K562 (cell line): ENCODE data around the gene ZMYM2.

Experiments
- ARID2 ChIP-seq: fragments of 450-650 bp; IDR thresholded peaks from 2 replicates; pipeline ENCODE4 v1.6.1; 2017; ENCODE audit warnings: antibody characterized with exemption, mild to moderate bottlenecking
- CREBBP ChIP-seq: IDR thresholded peaks from one replicate; pipeline ENCODE4 v1.6.1; 2012; ENCODE audit warnings: low read depth, mild to moderate bottlenecking, control low read depth, inconsistent platforms, low read length
- CXXC5 ChIP-seq: fragments of 250-450 bp; sonication (Bioruptor Pico); IDR thresholded peaks from 2 replicates; pipeline ENCODE4 v1.8.0; 2022; ENCODE audit warnings: inconsistent platforms, mild to moderate bottlenecking, moderate library complexity
- HMG20B ChIP-seq: fragments of 250-450 bp; sonication (Bioruptor Pico); IDR thresholded peaks from 2 replicates; pipeline ENCODE4 v1.5.0; 2021; ENCODE audit warnings: mild to moderate bottlenecking
- MECOM ChIP-seq: fragments of 250-450 bp; sonication (Bioruptor Pico); IDR thresholded peaks from 2 replicates; pipeline ENCODE4 v1.8.0; 2022; ENCODE audit warnings: inconsistent platforms
- NFIC ChIP-seq: fragments of 450-650 bp; IDR thresholded peaks from 2 replicates; pipeline ENCODE4 v1.6.1; 2017; ENCODE audit warnings: mild to moderate bottlenecking, inconsistent platforms
- POLR2A ChIP-seq: fragments of 450-650 bp; conservative IDR thresholded peaks from 2 replicates; pipeline ENCODE4 v1.6.1; 2016
- POLR2AphosphoS5 ChIP-seq: IDR thresholded peaks from 2 replicates; pipeline ENCODE4 v1.6.1; 2011; ENCODE audit warnings: mild to moderate bottlenecking, low read depth, low read length, moderate library complexity; ENCODE audit not compliant: control insufficient read depth, insufficient read depth
- PRMT5 ChIP-seq: sonication (generic); formaldehyde crosslinking; IDR thresholded peaks from 2 replicates; pipeline ENCODE4 v1.5.0; 2020; ENCODE audit warnings: missing genetic modification reagents
- SAP30 ChIP-seq: fragments of 200-600 bp; sonication (generic); IDR thresholded peaks from 2 replicates; pipeline ENCODE4 v1.6.1; 2012; ENCODE audit warnings: borderline replicate concordance, low read depth, mild to moderate bottlenecking, moderate library complexity, low read length, control low read depth, inconsistent platforms; ENCODE audit not compliant: insufficient read depth, poor library complexity, severe bottlenecking
- TCFL5 ChIP-seq: fragments of 250-450 bp; sonication (Bioruptor Pico); conservative IDR thresholded peaks from 2 replicates; pipeline ENCODE4 v1.6.1; 2021; ENCODE audit warnings: mild to moderate bottlenecking, moderate library complexity, matching md5 sums
- TFE3 ChIP-seq: fragments of 450-650 bp; formaldehyde crosslinking; IDR thresholded peaks from 2 replicates; pipeline ENCODE4 v1.4.0; 2020; ENCODE audit warnings: mild to moderate bottlenecking, mixed read lengths
- ZZZ3 ChIP-seq: fragments of 450-650 bp; IDR thresholded peaks from 2 replicates; pipeline ENCODE4 v1.6.1; 2016; ENCODE audit warnings: antibody characterized with exemption, mild to moderate bottlenecking, moderate library complexity
- TF ChIP-seq, protein P1 (sequence below): fragments of 250-450 bp; sonication (Bioruptor Pico); IDR thresholded peaks from 2 replicates; pipeline ENCODE4 v1.5.0; 2020; ENCODE audit warnings: mild to moderate bottlenecking

GRCh38 chr13:19940106-19940505 is 18.4 kb upstream of the ZMYM2 start:
- no peak for TF ChIP-seq MECOM (CRISPR knock-in tag)
- TF ChIP-seq CREBBP: no peak
- TF ChIP-seq NFIC: no peak
- TF ChIP-seq TCFL5 (CRISPR knock-in tag): no peak
- no peak for TF ChIP-seq PRMT5 (CRISPR knock-in tag)
- no peak for TF ChIP-seq POLR2AphosphoS5
- TF ChIP-seq SAP30: no peak
- no peak for TF ChIP-seq ARID2
- no peak for TF ChIP-seq POLR2A
- no peak for TF ChIP-seq ZZZ3
- no peak for TF ChIP-seq HMG20B
- TF ChIP-seq CXXC5 (CRISPR knock-in tag): no peak
- TF ChIP-seq, protein P1, sequence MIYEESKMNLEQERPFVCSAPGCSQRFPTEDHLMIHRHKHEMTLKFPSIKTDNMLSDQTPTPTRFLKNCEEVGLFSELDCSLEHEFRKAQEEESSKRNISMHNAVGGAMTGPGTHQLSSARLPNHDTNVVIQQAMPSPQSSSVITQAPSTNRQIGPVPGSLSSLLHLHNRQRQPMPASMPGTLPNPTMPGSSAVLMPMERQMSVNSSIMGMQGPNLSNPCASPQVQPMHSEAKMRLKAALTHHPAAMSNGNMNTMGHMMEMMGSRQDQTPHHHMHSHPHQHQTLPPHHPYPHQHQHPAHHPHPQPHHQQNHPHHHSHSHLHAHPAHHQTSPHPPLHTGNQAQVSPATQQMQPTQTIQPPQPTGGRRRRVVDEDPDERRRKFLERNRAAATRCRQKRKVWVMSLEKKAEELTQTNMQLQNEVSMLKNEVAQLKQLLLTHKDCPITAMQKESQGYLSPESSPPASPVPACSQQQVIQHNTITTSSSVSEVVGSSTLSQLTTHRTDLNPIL (CRISPR knock-in tag): no peak
- no peak for TF ChIP-seq TFE3 (CRISPR knock-in tag)
